Measurements from ENCODE around the gene KLHL15.

DNA sequence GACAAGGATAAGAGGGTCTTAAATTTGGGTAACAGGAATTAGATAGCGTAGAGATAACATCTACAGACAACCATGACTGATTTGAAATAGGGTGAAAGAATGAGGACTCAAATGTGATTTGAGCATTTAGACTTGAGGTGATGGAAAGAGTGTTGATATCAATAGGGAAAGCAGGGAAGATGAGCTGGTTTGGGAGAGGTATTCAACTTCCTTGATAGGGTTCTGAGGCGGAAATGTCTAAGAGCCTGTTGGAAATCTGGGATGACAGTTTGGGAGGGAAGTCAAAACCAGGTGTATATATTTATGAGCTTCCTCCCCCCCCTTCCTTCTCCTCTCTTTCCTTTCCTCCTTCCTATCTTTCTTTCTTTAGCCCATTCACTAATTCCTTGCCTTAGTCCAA is 36.5 kb downstream of the KLHL15 start:
- TF ChIP-seq, protein P1, sequence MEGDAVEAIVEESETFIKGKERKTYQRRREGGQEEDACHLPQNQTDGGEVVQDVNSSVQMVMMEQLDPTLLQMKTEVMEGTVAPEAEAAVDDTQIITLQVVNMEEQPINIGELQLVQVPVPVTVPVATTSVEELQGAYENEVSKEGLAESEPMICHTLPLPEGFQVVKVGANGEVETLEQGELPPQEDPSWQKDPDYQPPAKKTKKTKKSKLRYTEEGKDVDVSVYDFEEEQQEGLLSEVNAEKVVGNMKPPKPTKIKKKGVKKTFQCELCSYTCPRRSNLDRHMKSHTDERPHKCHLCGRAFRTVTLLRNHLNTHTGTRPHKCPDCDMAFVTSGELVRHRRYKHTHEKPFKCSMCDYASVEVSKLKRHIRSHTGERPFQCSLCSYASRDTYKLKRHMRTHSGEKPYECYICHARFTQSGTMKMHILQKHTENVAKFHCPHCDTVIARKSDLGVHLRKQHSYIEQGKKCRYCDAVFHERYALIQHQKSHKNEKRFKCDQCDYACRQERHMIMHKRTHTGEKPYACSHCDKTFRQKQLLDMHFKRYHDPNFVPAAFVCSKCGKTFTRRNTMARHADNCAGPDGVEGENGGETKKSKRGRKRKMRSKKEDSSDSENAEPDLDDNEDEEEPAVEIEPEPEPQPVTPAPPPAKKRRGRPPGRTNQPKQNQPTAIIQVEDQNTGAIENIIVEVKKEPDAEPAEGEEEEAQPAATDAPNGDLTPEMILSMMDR (IDR thresholded peaks at IDR 0.05), result no peak
- TF ChIP-seq POLR2A (IDR thresholded peaks at IDR 0.05), result no peak

All from Peyer's patch (tissue), 4 donors.